Omental fat pad (tissue), 4 donors: ENCODE data around the gene CHRNA4. TPM values are rescaled to one million over a fixed set of nuclear protein-coding genes. Genes with fewer than 3 reads are reported as not detected.
"Not testable (repeated sequence)": the region's sequence is repeated elsewhere in the genome, so short reads cannot be mapped to it uniquely, and the experiment has no call there.

Experiments
- ATAC-seq: fragments of 150-250 bp; one replicate; pipeline ENCODE4 v1.9.1; 2016; ENCODE audit warnings: mild to moderate bottlenecking, moderate library complexity; ENCODE audit not compliant: low FRiP score
- DNase-seq: peaks from one replicate; pipeline ENCODE4 v3.0.0-alpha.2; 2019; ENCODE audit warnings: low spot score
- total RNA-seq, 4 donors: library from RNA; depleted of rRNA; stranded (reverse); fragments of >200 nt; gene quantifications; one replicate each; pipeline ENCODE4 v1.1.0, GENCODE V29; 2016
- TF ChIP-seq, protein P1 (sequence below), 3 donors: fragments of 450-650 bp; IDR thresholded peaks; one replicate each; pipeline ENCODE4 v1.5.1; 2016 to 2017; ENCODE audit warnings: antibody characterized with exemption in 3 of 3, mild to moderate bottlenecking in 3 of 3, moderate library complexity in 2 of 3

Gene CHRNA4
- total RNA-seq, 4 donors from 2014 or later = not detected

- TF ChIP-seq, protein P1, sequence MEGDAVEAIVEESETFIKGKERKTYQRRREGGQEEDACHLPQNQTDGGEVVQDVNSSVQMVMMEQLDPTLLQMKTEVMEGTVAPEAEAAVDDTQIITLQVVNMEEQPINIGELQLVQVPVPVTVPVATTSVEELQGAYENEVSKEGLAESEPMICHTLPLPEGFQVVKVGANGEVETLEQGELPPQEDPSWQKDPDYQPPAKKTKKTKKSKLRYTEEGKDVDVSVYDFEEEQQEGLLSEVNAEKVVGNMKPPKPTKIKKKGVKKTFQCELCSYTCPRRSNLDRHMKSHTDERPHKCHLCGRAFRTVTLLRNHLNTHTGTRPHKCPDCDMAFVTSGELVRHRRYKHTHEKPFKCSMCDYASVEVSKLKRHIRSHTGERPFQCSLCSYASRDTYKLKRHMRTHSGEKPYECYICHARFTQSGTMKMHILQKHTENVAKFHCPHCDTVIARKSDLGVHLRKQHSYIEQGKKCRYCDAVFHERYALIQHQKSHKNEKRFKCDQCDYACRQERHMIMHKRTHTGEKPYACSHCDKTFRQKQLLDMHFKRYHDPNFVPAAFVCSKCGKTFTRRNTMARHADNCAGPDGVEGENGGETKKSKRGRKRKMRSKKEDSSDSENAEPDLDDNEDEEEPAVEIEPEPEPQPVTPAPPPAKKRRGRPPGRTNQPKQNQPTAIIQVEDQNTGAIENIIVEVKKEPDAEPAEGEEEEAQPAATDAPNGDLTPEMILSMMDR (IDR thresholded peaks at IDR 0.05) = peak in 1 of 3 donors; percentile 58
- no peak for ATAC-seq
- no peak for DNase-seq
These were observed 20.8 kb upstream of the CHRNA4 start for GRCh38 chr20:63381781-63382431.

- DNase-seq (no peak), ATAC-seq (no peak)
- TF ChIP-seq, protein P1 (IDR thresholded peaks at IDR 0.05) = no peak
These were observed 19.3 kb upstream of the CHRNA4 start for GRCh38 chr20:63380346-63380870.

DNA sequence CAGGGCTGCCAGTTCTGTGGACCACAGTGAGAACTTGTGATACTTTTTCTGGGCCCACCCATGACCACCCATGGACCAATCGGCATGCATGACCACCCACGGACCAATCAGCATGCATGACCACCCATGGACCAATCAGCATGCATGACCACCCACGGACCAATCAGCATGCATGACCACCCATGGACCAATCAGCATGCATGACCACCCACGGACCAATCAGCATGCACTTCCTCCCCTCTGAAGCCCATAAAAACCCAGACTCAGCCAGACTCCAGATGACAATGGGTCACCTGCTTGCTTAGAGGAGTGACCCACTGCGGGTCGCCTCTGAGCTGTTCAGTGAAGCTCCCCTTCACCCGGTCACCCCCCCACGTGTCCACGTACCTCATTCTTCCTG is 18.7 kb upstream of the CHRNA4 start:
- DNase-seq, ATAC-seq: not testable (repeated sequence)

DNA sequence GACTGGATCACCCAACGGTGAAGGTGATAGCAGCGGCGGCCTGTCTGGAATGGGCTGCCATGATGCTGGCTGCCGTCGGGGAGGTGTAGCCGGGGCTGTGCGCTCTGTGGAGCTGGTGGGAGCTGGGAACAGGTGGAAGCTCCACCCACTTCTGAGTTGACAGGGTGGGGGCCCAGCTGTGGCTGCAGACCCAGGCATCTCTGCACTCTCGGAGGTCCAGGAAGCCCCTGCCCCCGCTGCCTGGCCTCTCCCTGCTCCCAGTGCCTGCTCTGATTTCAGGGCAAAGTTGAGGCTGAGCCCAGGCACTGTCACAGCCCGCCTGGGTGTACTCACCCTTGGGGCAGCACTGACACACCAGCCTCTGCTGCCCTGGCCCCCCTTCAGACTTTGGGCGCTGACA is 18.1 kb upstream of the CHRNA4 start:
- ATAC-seq (no peak), DNase-seq (no peak)
- TF ChIP-seq, protein P1 (IDR thresholded peaks at IDR 0.05) = no peak

DNA sequence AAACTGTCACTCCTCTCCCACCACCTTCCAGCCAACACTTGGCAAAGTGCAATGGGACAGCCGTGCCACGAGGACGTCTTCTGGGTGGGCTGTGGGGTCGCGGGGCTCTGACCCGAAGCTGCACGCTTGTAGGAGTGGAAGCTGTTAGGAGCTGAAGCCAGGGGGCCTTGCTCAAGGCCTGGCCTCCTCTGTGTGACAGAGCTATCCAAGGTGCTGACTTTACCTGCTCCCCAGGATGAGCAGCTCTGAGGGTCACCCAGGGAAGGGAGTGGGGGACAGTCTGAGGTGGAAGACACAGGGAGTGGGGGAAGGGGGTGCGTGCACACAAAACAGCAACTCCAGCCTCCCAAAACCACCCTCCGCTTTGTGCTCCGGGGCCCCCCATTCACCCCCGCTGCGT is 17.5 kb upstream of the CHRNA4 start:
- TF ChIP-seq, protein P1 (IDR thresholded peaks at IDR 0.05) = no peak
- DNase-seq (no peak), ATAC-seq (no peak)

GRCh38 chr20:63377951-63378381 is 16.8 kb upstream of the CHRNA4 start:
- ATAC-seq = no peak
- TF ChIP-seq, protein P1 (IDR thresholded peaks at IDR 0.05) = no peak
- no peak for DNase-seq

- ATAC-seq (no peak), DNase-seq (no peak)
- TF ChIP-seq, protein P1 (IDR thresholded peaks at IDR 0.05) = no peak
These were observed 16.2 kb upstream of the CHRNA4 start for GRCh38 chr20:63377256-63377941.
